Stimulated activated CD4-positive, alpha-beta T cell treated with anti-CD3 and anti-CD28 coated beads, Interleukin-12 subunit alpha, Interleukin-12 subunit beta, amount 100 ng/mL, for 4 hours (primary cell): ENCODE data around the gene GAGE12F.
"Not testable (repeated sequence)": the region's sequence is repeated elsewhere in the genome, so short reads cannot be mapped to it uniquely, and the experiment has no call there.

Experiments used
- DNase-seq: peaks from one replicate; pipeline ENCODE4 v3.0.0-alpha.2; 2020

Gene GAGE12F

GRCh38 chrX:49560542-49560941, at the start of gene GAGE12F:
Gene GAGE12F, plus strand, starts transcription at chrX:49560842. Its CDS starts 1,155 bp downstream, at chrX:49561997.
- DNase-seq, result not testable (repeated sequence)

GRCh38 chrX:49531877-49532276, 28.8 kb upstream of the GAGE12F start, which contains the start of gene GAGE12C:
Gene GAGE12C, plus strand, starts transcription at chrX:49532177. Its CDS starts 1,155 bp downstream, at chrX:49533332.
- DNase-seq, result not testable (repeated sequence)

- DNase-seq, result not testable (repeated sequence)
Measured at GRCh38 chrX:49541433-49541832, 19.2 kb upstream of the GAGE12F start, which contains the start of gene GAGE12D. Gene GAGE12D, plus strand, starts transcription at chrX:49541733. Its CDS starts 1,155 bp downstream, at chrX:49542888.

GRCh38 chrX:49550989-49551388, 9.7 kb upstream of the GAGE12F start, which contains the start of gene GAGE12E:
Gene GAGE12E, plus strand, starts transcription at chrX:49551289. Its CDS starts 1,155 bp downstream, at chrX:49552444.
- not testable (repeated sequence) for DNase-seq

- not testable (repeated sequence) for DNase-seq
Measured at GRCh38 chrX:49568728-49569127, 8.1 kb downstream of the GAGE12F start.

- not testable (repeated sequence) for DNase-seq
Measured at GRCh38 chrX:49569152-49569551, 8.5 kb downstream of the GAGE12F start.

- not testable (repeated sequence) for DNase-seq
Measured at GRCh38 chrX:49570100-49570499, 9.5 kb downstream of the GAGE12F start, which contains the start of gene GAGE12G. Gene GAGE12G, plus strand, starts transcription at chrX:49570400. Its CDS starts 1,155 bp downstream, at chrX:49571555.

GRCh38 chrX:49579649-49580048, 19.0 kb downstream of the GAGE12F start, which contains the start of gene GAGE12H:
Gene GAGE12H, plus strand, starts transcription at chrX:49579949. Its CDS starts 1,155 bp downstream, at chrX:49581104.
- not testable (repeated sequence) for DNase-seq

- not testable (repeated sequence) for DNase-seq
Measured at GRCh38 chrX:49589196-49589595, 28.6 kb downstream of the GAGE12F start, which contains the start of gene GAGE2A. Gene GAGE2A, plus strand, starts transcription at chrX:49589496. Its CDS starts 1,155 bp downstream, at chrX:49590651.

GRCh38 chrX:49589769-49590478, 29.3 kb downstream of the GAGE12F start:
- not testable (repeated sequence) for DNase-seq

- not testable (repeated sequence) for DNase-seq
Measured at GRCh38 chrX:49590488-49590887, 29.8 kb downstream of the GAGE12F start.

GRCh38 chrX:49598720-49599119, 38.1 kb downstream of the GAGE12F start, which contains the start of gene GAGE1:
Gene GAGE1, plus strand, starts transcription at chrX:49599020. Its CDS starts 1,155 bp downstream, at chrX:49600175.
- DNase-seq, result not testable (repeated sequence)

- no peak for DNase-seq
Measured at GRCh38 chrX:49610718-49611310, 50.2 kb downstream of the GAGE12F start.
